NB4 (cell line): Measurements from ENCODE around the gene UBE2L3.
"Not testable (repeated sequence)": the region's sequence is repeated elsewhere in the genome, so short reads cannot be mapped to it uniquely, and the experiment has no call there.

Source experiments
- CTCF ChIP-seq: IDR thresholded peaks from one replicate; pipeline ENCODE4 v1.5.1; 2012; ENCODE audit warnings: low read depth, low read length
- MYC ChIP-seq: IDR thresholded peaks from 2 replicates; pipeline ENCODE4 v1.6.1; 2011; ENCODE audit warnings: low read depth, low read length
- POLR2A ChIP-seq: IDR thresholded peaks from 2 replicates; pipeline ENCODE4 v1.6.1; 2011; ENCODE audit warnings: mild to moderate bottlenecking; ENCODE audit not compliant: insufficient read length; ENCODE audit errors: extremely low read depth

- not testable (repeated sequence) for TF ChIP-seq CTCF, POLR2A, MYC
Observed at GRCh38 chr22:21532863-21533648, 34.5 kb upstream of the UBE2L3 start.
